HG02840 (cell line): ENCODE measurements around the gene AIFM1.
A peak's percentile ranks its signal among the peaks of the same experiment; 100 is the strongest.

Source experiments
- ATAC-seq: cut with Tn5 transposase; IDR thresholded peaks from one replicate; pipeline ENCODE4 v1.9.1; 2021; ENCODE audit warnings: mild to moderate bottlenecking, moderate library complexity, moderate number of reproducible peaks; ENCODE audit not compliant: unreplicated experiment, low FRiP score

AIFM1 gene

GRCh38 chrX:130165703-130166502, at the start of gene AIFM1:
TSS of gene AIFM1 (minus strand) at chrX:130165841. CDS start at chrX:130165656, 185 bp downstream.
- peak; percentile 86 for ATAC-seq

DNA sequence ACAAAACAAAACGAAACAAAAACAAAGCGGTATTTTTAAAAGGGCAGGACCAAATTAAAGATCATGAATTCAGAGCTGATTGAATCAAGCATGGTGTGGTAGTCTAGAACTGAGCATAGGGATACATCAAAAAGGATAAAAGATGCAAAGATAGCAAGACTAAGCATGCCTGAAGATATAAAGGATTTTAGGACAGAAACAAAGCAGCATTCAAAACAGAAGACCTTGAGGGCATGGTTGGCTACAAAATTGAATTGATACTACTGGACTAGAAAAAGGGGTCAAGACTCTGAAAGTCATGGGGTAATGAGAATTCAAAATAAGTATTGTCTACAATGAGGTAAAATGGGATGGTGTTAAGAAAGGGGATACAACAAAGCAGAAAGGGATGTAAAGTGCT, 47.7 kb upstream of the AIFM1 start:
- no peak for ATAC-seq

- ATAC-seq, result no peak
These were observed 46.7 kb upstream of the AIFM1 start for GRCh38 chrX:130212371-130212770.

DNA sequence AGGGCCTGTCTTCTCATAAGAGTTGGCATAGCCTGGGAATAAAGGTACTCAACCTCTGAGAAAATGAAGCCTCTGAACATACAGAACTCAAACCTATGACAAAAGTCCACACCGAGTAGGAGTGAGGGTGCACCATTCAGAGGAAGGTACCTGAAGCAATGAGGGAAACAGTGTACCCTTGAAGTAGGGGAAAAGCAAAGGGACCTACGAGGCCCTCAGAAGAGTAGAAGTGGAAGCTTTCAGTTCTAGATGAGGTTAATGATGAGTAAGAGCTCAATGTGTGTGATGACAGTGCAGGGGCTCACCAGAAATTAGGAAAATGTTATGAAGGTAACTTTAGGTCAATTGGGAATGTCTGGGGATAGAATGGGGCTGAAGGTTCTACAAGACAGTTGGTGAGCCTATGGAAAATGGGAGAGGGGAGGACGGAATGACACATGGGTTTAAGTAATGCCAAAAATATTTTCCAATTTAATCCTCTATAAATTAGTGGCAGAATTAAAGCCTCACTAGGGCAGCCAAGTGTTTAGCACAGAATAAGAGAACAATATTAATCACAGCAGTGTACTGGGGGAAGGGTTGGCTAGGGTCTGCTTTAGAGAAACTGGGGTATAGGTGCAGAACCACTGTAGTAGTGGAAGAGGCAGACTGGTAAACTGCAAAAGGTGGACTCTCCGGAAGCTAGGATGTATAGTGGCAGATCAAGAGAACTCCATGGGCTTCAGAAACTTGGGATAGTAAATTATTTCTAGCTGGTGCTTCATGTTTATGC, 46.0 kb upstream of the AIFM1 start:
- no peak for ATAC-seq

- ATAC-seq, result no peak
These were observed 39.0 kb upstream of the AIFM1 start for GRCh38 chrX:130204647-130205046.

GRCh38 chrX:130197464-130197863, 31.8 kb upstream of the AIFM1 start:
- no peak for ATAC-seq

DNA sequence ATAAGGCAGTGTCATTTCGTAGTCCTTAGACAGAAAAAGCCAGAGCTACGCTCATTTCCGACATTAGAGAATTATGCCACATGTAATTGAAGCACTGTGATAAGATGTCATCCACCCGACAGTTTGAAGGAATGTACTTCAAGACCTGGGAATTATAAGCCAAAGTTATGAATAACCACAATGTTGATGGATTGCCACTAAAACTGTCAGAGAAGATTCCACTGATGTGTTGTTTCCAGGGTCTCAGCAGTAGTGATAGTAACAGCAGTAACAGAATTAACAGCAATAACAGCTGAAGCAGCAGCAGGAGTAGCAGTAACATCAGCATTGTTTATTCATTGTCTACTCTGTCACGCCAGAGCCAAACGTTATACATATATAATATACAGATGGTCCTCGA, 30.8 kb upstream of the AIFM1 start:
- ATAC-seq, result no peak

DNA sequence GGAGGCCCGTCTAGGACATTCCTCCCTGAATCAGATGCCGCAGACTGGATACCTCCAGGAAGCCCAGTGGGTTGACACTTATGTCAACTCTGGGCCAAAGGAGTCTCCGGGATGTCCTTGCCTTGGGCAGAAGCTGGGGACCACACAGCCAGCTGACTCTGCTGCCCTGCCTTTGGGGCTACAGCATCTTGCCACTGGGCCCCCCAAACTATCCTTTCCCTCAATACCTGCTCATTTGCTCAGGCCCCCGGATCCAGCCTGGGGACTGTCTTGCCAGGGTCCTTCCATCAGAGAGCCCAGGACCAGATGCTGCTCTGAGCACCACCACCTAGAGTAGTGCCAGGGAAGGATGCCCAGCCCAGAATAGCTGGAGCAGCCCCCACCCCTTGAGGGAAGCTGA, 25.2 kb upstream of the AIFM1 start:
- ATAC-seq, result no peak

GRCh38 chrX:130186651-130187050, 21.0 kb upstream of the AIFM1 start:
- ATAC-seq, result no peak

- no peak for ATAC-seq
These were observed 19.2 kb upstream of the AIFM1 start for GRCh38 chrX:130184857-130185256.

DNA sequence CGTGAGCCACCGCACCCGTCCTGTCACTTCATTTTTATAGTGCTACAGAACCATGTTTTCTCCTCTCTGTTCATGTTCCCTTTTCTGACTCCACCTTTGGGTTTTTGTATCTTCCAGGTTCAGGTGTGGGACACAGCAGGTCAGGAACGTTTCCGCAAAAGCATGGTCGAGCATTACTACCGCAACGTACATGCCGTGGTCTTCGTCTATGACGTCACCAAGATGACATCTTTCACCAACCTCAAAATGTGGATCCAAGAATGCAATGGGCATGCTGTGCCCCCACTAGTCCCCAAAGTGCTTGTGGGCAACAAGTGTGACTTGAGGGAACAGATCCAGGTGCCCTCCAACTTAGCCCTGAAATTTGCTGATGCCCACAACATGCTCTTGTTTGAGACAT, 18.5 kb upstream of the AIFM1 start:
- ATAC-seq, result no peak

GRCh38 chrX:130179579-130180215, 14.1 kb upstream of the AIFM1 start:
- ATAC-seq, result no peak

DNA sequence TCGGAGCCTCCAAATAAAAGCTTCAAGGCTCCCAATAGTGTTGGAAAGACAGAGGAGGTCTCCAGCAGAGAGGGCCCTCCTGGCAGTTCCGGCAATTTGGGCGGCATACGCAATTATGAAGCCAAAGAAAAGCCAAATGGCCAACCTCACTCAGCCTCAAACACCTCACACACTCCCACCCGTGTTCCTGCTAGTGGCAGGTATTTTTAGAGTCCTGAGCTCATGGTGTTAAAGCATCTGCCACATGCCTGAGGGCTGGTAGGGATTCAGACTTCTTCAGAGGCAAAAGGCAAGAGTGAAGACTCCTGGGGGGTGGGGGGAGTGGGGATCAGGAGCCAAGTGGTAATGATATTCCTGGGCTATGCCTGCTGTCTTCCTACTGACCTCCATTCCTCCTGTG, 13.5 kb upstream of the AIFM1 start:
- no peak for ATAC-seq

DNA sequence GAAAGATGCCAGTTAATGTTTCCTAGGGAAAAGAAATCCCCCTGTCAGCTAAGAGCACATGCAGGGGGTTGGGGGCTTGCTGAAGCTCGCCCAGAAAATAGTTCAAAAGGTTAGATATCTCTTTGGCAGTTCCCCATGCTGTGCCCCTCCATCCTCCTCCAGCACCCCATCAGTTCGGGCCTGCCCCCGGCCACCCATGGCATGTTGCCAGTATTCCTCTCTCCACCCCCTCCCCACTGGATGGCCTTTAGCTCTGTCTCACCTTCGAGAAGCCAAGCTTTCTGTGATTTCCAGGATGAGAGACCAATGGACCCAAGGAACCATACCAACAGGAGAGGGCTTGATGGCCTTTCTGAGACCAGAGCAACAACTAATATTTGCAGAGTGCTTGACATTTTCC, 11.3 kb upstream of the AIFM1 start:
- ATAC-seq, result no peak

DNA sequence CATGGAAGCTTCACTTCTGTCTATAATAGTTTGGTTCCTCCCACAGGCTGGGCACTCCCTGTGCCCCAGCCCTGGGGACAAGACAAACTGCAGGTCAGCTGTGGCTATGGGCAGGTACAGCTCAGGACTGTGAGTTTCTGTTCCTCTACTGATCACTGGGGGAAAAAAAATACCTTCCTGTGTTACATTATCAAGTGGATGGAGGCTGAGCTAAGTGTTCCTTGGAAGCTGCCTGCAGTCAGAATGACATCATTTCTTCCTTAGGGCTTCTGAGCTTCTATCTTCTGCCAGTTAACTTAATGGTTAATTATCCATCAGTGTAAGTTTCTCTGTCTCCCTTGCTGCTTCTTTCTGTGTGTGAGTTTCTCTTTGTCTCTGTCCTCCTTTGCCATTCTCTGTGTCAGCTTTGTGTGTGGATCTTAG, 10.7 kb upstream of the AIFM1 start:
- ATAC-seq, result peak; percentile 79

DNA sequence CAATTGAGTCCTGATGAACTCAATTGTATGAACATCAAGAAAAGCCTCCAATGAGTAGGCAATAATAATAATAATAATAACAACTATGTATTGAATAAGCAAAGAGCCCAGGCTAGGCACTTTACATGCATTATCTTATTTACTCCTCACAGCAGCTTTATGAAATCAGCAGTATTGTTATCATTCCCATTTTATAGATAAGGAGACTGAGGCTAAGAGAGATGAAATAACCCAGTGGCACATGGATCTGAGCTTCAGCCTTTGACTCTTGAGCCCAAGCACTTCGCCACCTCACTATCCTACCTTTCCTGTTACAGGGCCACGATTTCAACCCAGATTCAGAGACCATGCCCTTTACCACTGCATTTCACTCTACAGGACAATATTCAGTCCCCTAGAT, 9.3 kb upstream of the AIFM1 start:
- ATAC-seq, result no peak

DNA sequence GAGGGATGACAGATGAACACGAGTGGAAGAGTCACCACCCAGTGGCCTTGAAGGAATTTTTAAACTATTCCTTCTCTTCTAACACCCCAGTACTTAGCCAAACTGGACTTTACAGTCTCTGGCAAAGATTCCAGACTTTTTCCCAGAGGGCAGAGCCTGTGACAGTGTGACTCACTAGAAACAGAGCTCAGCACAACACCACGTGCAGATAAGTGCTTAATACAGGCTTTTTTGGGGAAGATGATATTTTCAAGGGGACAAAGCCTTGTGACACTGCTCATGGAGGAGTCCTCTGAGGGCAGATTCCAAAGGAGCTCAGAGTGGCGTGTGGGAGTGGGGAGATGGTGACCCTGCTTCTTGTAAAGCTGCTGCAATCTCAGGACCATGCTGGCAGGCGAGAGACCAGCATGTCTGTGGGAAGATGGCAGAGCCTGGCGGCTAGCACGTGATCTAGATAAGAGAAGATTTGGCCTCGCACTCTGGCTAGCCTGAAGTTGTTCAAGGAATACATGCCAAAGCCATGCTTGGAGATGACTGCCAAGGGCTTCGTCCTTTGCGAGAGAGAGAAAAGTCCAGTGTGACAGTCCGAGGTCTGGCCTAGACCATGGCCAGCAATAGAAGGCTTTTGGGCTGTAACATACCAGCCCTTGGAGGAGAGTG, 8.5 kb upstream of the AIFM1 start:
- no peak for ATAC-seq

DNA sequence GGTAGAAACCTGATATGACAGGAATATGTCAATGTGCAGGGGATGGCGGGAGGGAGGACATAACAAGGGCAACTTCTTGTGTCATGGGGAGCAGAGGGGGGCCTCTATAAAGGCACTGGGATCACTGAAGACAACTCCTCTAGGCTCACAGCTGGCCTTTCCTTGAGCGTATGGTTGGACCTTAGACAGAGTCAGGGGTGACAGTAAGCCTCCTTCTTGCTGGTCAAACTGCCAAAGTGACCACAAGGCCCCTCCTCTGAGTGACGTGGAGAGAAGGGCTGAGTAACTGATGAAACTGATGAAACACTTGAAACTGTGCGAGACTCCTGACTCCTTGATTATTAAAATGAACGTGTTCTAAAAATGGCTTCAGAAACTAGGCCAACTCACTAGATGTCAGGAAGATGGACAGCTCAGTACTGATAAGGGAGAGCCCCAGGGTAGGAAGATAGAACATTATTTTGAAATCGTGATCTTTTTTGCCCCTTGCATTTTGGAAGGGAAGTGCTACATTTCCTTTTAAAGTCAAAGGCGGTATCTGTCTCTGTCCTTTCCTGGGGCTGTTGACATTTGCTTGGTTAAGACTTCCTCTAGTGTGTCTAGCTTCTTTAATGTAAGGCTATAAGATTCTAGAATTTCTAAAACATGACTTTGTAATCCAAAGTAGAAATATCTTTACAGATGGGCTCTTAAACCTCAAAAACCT, 7.7 kb upstream of the AIFM1 start:
- ATAC-seq, result no peak

GRCh38 chrX:130172127-130172845, 6.6 kb upstream of the AIFM1 start:
- ATAC-seq, result no peak
